Ureter (tissue), 1 donor: ENCODE data around the gene MGAT4B. TPM values are rescaled to one million over a fixed set of nuclear protein-coding genes. Genes with fewer than 3 reads are reported as not detected.

ENCODE experiments used
- total RNA-seq: library from RNA; stranded (reverse); gene quantifications from one replicate; pipeline ENCODE4 v1.2.4, GENCODE V29; 2023
- donor health status: DM: yes; HTN: yes; CAD: no.

The MGAT4B gene
- total RNA-seq, 1 donor from 2014 or later, result 93.8 TPM

Other genes with a start within 250 kb of the MGAT4B start
- gene HNRNPH1, start 183.2 kb downstream of the MGAT4B start, total RNA-seq, result 787 TPM
- not detected for gene CBY3, start 125.8 kb downstream of the MGAT4B start, total RNA-seq
- gene CANX, start 107.9 kb downstream of the MGAT4B start, total RNA-seq, result 584 TPM
- gene MAML1, start 74.0 kb downstream of the MGAT4B start, total RNA-seq, result 37.7 TPM
- gene LTC4S, start 12.9 kb downstream of the MGAT4B start, total RNA-seq, result 13.7 TPM
- gene SQSTM1, start 14.0 kb upstream of the MGAT4B start, total RNA-seq, result 265 TPM
- gene MRNIP, start 52.0 kb upstream of the MGAT4B start, total RNA-seq, result 40.5 TPM
- gene TBC1D9B, start 101.0 kb upstream of the MGAT4B start, total RNA-seq, result 142 TPM